Stimulated activated CD8-positive, alpha-beta memory T cell treated with anti-CD3 and anti-CD28 coated beads, Interleukin-12 subunit alpha, Interleukin-12 subunit beta, amount 100 ng/mL, for 24 hours (primary cell): Measurements from ENCODE around the gene MOV10.

Experiments
- DNase-seq: peaks from one replicate; pipeline ENCODE4 v3.0.0-alpha.2; 2020; ENCODE audit errors: extremely low read depth

Gene MOV10

DNA sequence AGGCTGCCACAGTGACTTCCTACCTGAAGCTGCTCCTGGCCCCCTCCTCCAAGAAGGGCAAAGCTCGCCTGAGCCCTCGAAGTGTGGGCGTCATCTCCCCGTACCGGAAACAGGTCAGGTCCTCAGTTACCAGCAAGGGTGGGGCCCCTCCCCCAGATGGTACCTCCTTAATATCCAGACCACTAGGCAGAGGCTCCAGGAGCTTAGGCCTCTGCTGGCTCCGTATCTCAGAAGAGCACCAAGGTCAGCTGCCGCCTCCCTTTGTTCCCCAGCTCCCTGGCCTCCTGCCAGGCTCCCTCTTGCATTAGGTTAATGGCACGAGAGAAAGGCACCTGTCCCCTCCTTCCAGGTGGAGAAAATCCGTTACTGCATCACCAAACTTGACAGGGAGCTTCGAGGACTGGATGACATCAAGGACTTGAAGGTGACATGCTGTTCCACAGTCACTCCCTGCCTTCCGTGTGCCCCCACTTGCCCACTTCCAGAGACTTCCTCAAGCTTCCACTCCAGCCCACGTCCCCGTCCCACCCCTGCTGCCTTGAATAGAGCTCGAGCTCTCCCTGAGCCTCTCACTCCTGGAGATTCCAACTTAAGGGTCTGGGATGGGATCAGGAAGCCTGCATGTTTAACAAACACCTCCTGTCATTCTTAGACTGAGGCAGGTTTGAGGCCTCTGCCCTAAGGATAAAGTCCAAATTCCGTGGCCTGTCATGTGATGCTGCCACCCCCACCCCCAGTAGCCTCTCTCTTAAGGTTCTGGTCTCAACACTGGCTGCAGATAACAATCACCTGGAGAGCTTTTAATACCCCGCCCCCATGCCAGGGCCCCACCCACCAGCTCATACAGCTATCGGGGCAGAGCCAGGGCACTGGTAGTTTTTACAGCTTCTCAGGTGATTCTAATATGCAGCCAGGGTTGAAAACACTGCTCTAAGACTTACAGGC, 24.2 kb downstream of the MOV10 start:
- no peak for DNase-seq

DNA sequence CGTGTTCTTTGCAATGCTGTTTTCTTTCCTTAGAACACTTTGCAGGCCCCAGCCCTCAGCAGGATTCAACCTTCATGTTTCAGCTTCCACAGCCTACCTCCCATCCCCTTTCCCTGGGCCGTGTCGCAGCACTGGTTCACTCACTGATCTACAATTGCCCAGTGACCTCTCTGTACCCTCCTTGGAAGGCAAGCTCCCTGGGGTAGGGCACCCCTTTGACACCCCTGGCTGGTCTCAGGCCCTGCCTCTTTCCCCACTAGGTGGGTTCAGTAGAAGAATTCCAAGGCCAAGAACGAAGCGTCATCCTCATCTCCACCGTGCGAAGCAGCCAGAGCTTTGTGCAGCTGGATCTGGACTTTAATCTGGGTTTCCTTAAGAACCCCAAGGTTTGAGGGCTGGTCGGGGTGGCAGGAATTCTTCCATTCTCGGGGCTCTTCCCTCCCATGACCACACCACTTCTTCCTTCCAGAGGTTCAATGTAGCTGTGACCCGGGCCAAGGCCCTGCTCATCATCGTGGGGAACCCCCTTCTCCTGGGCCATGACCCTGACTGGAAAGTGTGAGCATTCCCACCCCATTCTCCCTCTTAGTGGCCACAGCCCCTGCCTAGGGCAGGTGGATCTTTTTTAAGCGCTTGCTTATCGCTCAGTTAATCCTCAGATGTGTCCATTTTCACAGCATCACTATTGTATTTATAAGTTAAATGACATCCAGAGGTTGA, 25.1 kb downstream of the MOV10 start:
- DNase-seq: no peak

DNA sequence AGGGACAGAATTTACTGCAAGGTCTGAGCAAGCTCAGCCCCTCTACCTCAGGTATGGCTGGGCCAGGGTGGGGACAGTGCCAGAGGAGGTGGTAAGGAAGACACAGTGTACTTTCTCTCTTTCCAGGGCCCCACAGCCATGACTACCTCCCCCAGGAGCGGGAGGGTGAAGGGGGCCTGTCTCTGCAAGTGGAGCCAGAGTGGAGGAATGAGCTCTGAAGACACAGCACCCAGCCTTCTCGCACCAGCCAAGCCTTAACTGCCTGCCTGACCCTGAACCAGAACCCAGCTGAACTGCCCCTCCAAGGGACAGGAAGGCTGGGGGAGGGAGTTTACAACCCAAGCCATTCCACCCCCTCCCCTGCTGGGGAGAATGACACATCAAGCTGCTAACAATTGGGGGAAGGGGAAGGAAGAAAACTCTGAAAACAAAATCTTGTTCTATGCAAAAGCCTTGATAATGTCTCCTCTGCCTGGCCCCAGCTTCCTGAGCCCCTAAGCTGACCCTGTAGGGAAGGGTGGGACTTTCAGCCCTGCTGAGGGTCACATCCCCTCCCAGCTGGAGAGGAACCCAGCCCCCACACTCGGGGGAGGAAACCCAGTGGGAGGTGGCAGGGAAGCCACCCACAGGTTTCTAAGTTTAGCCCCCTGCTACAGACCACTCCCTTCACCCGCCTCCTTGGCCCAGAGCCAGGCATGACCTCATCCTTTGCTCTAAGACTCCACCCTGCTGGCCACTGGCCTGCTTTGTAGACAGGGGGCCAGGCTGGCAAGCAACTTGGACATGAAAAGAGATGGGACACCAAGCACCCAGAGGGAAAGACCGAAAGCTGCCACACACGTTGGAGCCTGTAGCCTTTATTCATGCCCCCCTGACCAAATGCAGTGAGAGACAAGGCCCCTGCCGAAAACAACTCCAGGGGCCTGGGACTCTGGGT, 26.1 kb downstream of the MOV10 start:
- DNase-seq: no peak

DNA sequence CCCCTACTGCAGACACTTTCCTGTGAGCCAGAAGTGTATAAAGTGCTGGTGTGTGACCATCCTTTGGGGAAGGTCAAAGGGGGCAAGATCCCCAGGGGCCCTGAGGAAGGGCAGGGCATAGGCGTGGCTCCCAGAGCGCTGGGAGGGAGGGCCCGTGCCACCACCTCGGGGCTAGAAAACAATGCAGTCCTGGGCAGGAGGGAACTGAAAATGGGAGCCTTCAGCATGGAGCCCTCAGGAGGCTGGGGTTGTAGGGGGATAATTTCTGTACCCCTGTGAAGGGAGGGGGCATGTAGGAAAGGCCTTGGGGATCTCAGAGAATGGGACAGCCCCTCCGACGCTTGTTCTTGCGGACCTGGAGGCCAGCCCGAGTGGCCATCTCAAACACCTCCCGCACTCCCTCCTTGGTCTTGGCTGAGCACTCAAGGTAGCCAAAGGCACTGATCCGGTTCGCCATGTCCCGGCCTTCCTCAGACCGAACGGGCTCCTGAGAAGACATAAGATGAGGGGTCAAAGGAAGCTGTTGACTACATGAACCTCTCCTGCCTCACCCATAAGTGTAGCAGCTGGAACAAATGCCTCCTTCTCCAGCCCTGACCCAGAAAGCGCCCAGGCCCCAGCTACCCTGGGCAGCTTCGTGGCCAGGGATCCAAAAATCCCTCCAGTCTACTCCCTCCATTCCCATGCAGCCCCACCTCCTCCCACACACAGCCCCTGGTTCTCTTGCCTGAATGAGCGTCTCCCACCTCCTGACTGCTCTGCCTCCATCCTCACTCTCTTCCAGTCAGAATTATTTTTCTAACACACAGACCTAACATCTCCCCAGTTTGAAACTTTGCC, 27.0 kb downstream of the MOV10 start:
- no peak for DNase-seq

DNA sequence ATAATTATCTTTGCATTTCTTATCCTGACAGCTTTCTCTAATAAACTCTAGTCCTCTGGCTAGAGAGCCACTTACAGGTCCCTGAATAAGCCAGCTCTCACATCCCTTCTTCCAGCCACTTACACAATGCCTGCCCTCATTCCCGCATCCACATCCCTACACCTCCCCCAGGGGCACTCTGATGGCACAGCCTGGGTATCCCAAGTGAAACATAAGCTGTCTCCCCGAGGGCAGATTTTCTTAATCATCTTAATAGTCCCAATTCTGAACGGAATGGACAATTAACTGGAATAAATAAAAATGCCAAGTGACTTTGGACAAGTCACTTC, 27.6 kb downstream of the MOV10 start:
- no peak for DNase-seq

DNA sequence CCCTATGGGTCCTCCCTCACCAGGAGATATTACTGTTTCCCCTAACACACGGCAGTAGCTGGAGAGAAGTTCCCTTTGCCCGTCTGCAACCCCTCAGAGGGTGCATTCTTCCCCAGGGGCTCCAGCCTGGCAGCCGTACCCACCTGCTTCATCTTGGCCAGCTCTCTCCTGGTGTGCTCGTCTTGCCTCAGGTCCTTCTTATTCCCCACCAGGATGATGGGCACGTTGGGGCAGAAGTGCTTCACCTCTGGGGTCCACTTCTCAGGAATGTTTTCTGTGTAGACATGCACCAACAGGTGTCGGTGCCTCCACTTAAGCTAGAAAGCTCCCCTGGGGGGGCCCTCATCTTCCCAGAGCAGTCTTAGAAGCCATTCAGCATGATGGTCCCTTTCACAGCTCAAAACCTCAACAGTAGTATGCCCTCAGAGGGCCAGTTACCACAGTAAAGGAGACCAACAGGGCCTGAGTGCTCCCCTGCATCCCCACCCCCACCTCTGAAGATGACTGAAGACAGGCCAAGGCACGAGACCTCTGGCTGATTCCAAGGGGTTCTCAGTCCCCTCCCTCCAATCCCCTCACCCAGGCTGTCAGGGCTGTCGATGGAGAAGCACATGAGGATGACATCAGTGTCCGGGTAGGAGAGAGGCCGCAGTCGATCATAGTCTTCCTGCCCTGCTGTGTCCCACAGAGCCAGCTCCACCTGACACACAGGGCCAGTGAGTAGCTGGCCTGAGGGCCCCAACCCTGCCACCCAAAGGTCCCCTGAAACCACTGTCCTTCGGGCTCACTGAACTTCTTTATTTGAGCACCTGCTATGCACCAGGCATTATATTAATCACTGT, 28.2 kb downstream of the MOV10 start:
- DNase-seq: no peak

DNA sequence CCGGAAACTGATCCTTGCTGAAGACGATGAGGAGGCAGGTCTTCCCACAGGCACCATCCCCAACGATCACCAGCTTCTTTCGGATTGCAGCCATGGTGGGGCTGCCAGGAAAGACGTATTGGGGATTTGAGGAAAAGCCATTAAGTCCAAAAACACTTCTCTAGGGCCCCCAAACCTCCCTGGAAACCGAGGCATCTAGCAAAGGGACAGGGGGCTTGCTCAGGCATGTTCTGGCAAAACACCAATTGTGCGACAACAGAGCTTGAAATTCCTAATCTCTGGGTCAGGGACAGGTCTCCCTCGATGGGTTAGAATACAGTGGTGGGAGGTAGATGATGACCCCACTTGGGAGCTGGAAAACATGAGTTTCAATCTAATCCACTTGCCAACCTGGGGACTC, 29.2 kb downstream of the MOV10 start:
- no peak for DNase-seq

DNA sequence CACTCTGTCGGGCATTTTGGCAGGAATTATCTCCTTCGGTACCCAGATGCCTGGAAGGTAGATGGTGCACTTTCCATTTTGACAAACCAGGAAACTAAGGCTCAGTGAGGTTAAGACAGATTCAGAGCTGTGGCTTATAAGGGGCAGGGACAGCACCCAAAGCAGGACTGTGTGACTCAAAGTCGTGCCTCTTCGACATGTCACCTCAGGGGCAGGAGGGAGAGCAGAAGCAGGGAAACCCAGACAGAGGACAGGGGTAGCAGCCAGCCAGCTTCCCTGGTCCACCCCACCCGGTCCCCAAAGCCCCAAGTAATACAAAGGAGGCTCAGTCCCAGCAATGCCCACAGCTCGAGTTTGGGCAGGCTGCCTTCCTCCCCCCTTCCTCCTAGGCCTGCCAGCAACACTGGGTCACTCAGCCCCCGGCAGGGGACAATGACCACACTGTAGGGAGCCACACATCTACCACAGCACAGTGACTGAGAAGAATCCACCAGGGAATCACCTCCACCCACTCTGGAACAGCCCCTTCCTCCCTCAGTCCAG, 30.0 kb downstream of the MOV10 start:
- no peak for DNase-seq

DNA sequence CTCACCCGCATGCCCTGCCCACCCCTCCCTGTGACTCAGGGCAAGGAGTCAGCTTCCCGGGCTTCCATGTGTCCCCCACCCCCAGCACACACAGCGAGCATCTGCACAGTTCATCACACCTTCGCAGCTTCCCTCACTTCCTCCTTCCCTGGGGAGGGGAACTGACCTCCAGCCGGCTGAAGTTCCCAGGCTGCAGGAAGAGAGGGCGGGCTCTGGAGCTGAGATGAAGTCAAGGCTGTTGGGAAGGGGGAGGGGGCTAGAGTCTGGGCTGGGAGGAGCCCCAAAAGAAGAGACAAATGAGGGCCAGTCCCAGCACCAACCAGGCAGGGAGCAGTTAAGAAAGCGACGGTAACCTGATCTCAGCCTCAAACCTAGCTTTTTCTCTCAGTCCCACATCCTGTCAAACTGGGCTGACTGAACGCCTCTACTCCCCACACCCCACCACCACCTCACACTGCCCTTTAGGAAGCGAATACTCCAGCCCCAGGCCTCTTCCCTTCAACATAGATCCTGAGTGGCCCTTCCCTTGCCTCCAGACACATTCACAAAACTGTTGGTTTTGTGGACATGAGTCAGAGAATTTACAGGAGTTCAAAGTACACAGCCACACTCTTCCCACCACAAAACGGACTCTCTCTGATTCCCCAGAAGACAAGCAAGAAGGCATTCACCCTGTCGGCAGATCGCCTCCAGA, 30.6 kb downstream of the MOV10 start:
- DNase-seq: no peak

DNA sequence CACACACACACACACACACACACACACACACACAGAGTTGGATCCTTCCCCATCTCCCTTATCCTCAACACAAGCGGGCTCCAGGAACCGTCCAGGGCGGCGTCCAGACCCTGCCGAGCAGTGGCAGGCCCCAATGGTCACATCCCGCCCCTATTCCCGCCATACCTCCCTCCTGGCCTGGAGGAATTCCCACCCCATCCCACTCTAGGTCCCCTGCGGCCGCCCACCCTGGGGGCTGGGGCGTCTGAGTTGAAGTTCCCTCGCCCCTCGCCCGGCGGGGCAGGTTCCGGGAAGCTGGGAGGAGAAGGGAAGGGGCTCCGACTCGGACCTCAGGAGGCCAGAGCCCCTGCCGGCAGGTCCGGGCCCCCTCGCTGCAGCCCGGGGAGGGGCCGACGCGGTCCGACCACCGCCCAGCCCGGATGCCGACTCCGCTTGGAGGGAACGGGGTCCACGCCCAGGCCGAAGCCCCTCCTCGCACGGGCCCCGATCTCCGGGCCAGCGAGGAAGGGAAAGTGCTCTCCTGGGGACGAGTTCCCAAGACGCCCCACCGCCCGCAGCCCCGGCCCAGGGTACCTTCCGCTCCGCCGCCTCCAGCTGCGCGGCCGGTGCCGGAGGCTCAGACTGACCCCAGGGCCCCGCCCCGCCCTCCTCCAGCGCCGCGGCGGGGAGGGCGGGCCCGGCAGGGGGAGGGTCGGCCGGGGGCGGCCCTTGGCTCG, 32.2 kb downstream of the MOV10 start, which contains the start of gene RHOC:
TSS of gene RHOC (minus strand) at position 623 of the 716 bp plus-strand sequence. CDS start 3,328 bp downstream, outside the sequence.
- DNase-seq: no peak

DNA sequence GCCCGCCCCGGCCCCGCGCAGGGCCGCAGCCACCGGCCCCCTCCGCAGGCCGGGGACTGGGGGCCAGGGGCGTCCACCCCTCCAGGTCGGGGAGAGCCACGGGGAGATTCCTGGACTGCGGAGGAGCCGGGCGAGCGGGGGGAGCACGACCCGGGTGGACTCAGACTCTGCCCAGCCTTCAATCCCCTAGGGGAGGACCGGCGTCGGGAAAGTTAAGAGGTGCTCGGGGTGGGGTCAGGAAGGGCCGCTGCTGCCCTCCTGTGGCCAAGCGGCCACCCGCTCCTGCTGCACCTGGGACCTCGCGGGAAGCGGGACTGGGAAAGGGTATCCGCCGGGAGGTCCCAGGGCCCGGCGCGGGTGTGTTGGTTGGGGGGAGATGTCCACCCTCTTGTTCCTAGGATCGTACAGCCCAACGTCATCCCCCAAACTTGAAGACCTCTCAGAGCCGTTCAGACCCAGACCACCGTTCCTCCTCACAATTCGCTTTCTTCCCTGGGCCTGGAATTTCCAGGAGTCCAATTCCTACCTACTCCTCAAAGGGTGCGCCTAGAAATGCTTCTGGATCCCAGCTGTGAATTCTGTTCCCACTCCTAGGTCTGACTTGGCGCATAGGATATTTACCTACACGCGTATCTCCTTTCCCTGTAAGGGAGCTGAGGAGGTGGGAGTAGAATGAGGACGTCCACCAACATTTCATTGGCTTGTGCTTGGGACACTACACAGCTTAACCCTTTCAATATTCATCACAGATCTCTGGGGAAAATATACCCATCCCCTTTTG, 33.0 kb downstream of the MOV10 start:
- no peak for DNase-seq

DNA sequence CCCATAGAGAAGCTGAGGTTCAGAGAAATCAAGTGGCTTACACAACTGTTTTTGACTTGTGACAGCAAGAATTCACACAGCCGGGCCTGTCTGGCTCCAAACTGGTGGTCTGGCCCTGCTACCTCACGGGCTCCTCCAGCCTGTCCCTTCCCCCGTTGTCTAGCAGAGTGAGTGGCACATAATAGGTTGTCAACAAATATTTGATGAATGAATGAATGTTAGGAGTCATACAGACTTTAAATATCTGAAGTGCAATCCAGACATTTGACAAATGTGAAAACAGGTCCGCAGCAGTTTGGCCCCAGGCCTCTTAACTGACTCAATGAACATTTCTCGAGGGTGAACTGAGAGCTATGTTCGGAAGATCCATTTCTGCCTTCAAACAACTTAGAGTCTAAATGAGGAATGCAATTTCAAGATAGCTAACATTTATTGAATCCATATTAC, 33.6 kb downstream of the MOV10 start:
- no peak for DNase-seq

DNA sequence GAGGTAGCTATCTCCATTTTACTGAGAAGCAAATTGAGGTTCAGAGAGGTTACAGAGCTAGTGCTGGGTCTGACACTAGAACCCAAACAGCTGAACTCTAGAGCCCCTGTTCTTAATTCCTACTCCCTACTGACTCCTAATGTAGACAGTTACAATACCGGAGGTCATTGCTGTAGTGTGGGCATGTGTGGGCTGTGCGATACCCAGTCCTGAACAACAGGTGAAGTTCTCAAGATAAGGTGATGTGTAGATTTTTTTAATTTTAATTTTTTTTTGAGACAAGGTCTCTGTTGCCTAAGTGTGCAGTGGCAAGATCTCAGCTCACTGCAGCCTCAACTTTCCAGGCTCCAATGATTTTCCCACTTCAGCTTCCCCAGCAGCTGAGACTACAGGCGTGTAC, 34.0 kb downstream of the MOV10 start:
- DNase-seq: no peak

DNA sequence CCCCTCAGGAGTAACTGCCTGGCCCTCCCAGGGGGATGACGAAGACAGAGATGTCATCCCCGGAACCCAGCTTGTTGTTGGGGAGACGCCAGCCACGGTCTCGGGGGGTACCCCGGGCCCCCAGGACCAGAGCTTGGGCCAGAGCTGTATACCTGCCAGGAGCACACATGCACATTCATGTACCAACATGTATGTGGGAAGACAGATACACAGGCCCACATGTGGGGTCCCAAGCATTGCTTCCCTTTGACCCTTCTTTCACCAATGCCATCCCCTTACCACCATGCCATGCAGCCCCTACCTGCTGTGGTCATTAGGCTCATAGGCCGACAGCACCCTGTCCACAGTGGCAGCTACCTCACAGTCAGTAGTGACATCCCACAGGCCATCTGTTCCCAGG, 35.7 kb downstream of the MOV10 start:
- no peak for DNase-seq

DNA sequence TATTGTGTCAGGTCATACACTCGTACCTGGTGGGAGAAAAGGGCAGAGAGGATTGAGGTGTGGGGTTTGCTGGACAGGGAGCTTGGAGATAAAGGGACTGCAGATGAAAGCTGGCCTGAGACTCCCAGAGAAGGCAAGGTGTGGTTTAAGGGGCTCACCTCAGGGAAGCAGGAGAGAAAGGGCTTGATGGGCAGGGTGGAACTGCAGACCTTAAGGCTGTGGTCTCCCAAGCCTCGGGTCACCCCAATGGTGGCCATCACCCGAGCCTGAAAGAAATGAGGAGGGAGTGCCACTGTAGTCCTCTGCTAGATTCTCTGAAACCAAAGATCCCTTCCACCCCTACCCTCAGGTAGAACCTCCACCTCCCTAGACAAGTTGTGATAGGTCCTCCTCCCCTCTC, 36.1 kb downstream of the MOV10 start:
- no peak for DNase-seq

DNA sequence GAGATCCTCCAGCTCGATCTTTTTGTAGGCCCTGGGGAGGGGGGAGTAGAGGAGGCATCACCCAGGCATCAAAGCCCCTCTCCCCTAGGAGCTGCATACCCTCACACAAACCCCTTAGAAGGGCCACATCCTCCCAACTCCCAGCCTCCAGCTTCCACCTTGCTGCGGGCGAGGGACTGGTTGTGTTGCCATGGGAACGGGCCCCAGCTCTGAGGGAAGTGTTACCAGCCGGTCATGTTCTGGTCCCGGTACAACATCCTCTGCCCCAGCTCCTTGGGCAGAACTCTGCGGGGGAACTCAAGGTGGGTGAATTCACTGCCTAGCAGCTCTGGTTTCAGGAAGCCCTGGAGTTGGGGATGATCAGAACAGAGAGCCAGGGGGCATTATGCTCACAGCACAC, 36.6 kb downstream of the MOV10 start:
- DNase-seq: no peak

DNA sequence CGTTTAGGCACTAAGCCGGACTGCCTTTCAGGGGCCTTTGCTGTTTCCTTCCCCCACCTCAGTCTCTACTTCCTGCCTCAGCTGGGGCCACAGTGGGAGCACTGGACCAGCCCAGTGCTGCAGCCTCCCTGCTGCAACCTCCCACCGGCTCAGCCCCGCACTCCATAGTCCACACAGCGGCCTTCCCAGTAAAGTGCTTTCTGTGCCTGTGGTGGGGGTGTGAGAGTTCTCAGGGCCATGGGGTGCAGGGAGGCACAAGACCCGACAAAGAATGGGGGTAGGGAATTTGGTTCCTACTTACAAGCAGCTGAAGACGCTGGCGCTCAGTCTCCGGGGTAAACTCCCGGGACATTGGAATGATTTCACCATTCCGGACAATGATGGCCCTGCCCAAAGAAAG, 37.2 kb downstream of the MOV10 start:
- DNase-seq: no peak

DNA sequence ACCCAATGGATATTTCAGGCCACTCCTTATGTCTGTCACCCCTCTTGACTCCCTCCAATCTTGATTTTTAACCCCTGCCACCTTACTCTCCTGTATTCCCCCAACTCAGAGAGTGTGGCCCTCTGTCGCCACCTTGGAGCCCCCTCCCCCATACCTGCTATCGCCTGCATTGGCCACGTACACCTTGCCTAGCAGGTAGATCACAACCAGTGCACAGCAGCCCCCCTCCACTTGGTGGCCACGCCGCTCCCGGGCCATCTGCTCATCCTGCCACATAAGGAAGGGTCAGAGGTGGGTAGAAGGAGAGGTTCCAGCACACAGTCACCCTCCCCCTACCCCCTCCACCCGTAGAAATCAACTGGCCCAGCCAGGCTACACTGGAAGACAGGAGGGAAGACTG, 37.7 kb downstream of the MOV10 start:
- DNase-seq: no peak
